ENCODE results near the gene ARF1. TPM values are rescaled to one million over a fixed set of nuclear protein-coding genes. Genes with fewer than 3 reads are reported as not detected.

The ARF1 gene
- total RNA-seq, 1 donor from 2014 or later = 366 TPM

- intact Hi-C loops (cut with micrococcal nuclease) = no loop called here
Measured at GRCh38 chr1:228112617-228113016, 30.1 kb downstream of the ARF1 start.

- intact Hi-C loops (cut with micrococcal nuclease) = no loop called here
Measured at GRCh38 chr1:228114827-228115226, 32.3 kb downstream of the ARF1 start.

GRCh38 chr1:228117335-228117734 is 34.8 kb downstream of the ARF1 start:
- intact Hi-C loops (cut with micrococcal nuclease) = no loop called here

GRCh38 chr1:228118040-228118439 is 35.5 kb downstream of the ARF1 start:
- intact Hi-C loops (cut with micrococcal nuclease) = no loop called here

GRCh38 chr1:228120351-228120750 is 37.8 kb downstream of the ARF1 start:
- intact Hi-C loops (cut with micrococcal nuclease) = no loop called here

- intact Hi-C loops (cut with micrococcal nuclease) = no loop called here
Measured at GRCh38 chr1:228120857-228121489, 38.5 kb downstream of the ARF1 start.

GRCh38 chr1:228122921-228123441 is 40.5 kb downstream of the ARF1 start:
- intact Hi-C loops (cut with micrococcal nuclease) = no loop called here

- intact Hi-C loops (cut with micrococcal nuclease) = no loop called here
Measured at GRCh38 chr1:228123505-228123904, 41.0 kb downstream of the ARF1 start.

GRCh38 chr1:228125185-228125584 is 42.7 kb downstream of the ARF1 start:
- intact Hi-C loops (cut with micrococcal nuclease) = no loop called here

GRCh38 chr1:228131766-228132165 is 49.3 kb downstream of the ARF1 start:
- intact Hi-C loops (cut with micrococcal nuclease) = loop anchor here (1.0 to 5.0 kb wide), 9 partner anchors 8 to 649 kb away; a partner anchor contains a TSS

GRCh38 chr1:228134591-228134990 is 52.1 kb downstream of the ARF1 start:
- intact Hi-C loops (cut with micrococcal nuclease) = loop anchor here (5.0 kb wide), 1 partner anchor 652 kb away; no protein-coding TSS in a partner anchor

GRCh38 chr1:228136901-228137300 is 54.4 kb downstream of the ARF1 start:
- intact Hi-C loops (cut with micrococcal nuclease) = no loop called here

GRCh38 chr1:228139406-228139930 is 57.0 kb downstream of the ARF1 start:
- intact Hi-C loops (cut with micrococcal nuclease) = loop anchor here (1.0 kb wide), 4 partner anchors 8 to 348 kb away; partner anchors contain the start of gene RNF187

- intact Hi-C loops (cut with micrococcal nuclease) = loop anchor here (1.0 kb wide), 15 partner anchors 9 to 405 kb away; partner anchors contain the start of genes ARF1, C1orf35, IBA57 and JMJD4
Measured at GRCh38 chr1:228139931-228140723, 57.6 kb downstream of the ARF1 start, which contains the start of gene GUK1. Gene GUK1 (plus strand): TSS chr1:228140279. CDS start chr1:228140303, 24 bp downstream.

- intact Hi-C loops (cut with micrococcal nuclease) = loop anchor here (1.0 kb wide), 11 partner anchors 25 to 405 kb away; partner anchors contain the start of genes ARF1, C1orf35, IBA57 and JMJD4
Measured at GRCh38 chr1:228140724-228141225, 58.3 kb downstream of the ARF1 start.

GRCh38 chr1:228141226-228142044 is 58.9 kb downstream of the ARF1 start:
- intact Hi-C loops (cut with micrococcal nuclease) = no loop called here

- intact Hi-C loops (cut with micrococcal nuclease) = no loop called here
Measured at GRCh38 chr1:228142155-228142691, 59.7 kb downstream of the ARF1 start.

GRCh38 chr1:228142701-228143136 is 60.2 kb downstream of the ARF1 start:
- intact Hi-C loops (cut with micrococcal nuclease) = no loop called here

- intact Hi-C loops (cut with micrococcal nuclease) = no loop called here
Measured at GRCh38 chr1:228143480-228144192, 61.1 kb downstream of the ARF1 start.

Measured in T-helper 1 cell treated with Interleukin-12 subunit alpha and Interleukin-12 subunit beta and Interleukin-4 antibody, amounts not matched to agents 30 ng/mL and 1 ng/mL, for 36 hours (primary cell).